ENCODE results near the gene PGAM5. TPM values are rescaled to one million over a fixed set of nuclear protein-coding genes. Genes with fewer than 3 reads are reported as not detected.
A peak's percentile ranks its signal among the peaks of the same experiment; 100 is the strongest.

Gene PGAM5
- 10 to 100 TPM; 32.5 to 35.1 TPM for total RNA-seq

- Mint-ChIP-seq H3K27ac (peak within 1 kb of the TSS; percentile 71), H3K36me3 (ENCODE audit: low read depth) (peaks cover 11% of the 10 kb centered on the region), H3K9me3 (no peaks in the 10 kb centered on the region), H3K4me1 (peaks cover 25% of the 10 kb centered on the region), H3K4me3 (peak within 1 kb of the TSS; percentile 82), H3K27me3 (no peaks in the 10 kb centered on the region)
- ChIA-PET CTCF (no interaction called here), POLR2A (interaction anchor here (1.2 to 2.2 kb wide), 5 partner anchors 8 to 275 kb away, joined by 3 to 12 read pairs (median 5); partner anchors contain the start of genes ANKLE2, GOLGA3 and ZNF26)
- peak; percentile 92 for DNase-seq
These were observed at the start of gene PGAM5 for GRCh38 chr12:132710405-132711079. Gene PGAM5 (plus strand): TSS chr12:132710842. CDS start chr12:132710877, 35 bp downstream.

DNA sequence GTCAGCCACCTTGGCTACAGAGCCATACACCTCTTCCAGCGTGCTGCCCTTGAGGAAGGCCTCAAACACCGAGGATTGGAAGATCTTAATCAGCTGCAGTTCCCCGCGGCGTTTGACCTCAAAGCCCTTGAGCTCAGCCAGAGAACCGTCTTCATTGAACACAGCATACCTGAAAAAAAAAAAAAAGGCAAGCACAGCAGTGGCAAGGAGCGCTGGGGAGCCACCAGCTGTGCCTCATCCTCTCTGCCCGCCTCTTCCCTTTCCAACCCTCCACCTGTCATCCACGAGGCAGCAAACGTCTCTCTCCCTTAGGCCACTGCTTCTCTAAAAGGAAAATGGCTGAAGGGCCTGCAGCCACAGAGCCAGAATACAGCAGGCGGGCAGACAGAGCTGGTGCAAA lies 49.6 kb upstream of the PGAM5 start:
- Mint-ChIP-seq H3K36me3 (ENCODE audit: low read depth) (peaks cover 87% of the 10 kb centered on the region), H3K4me1 (peaks cover 39% of the 10 kb centered on the region), H3K27ac (no peak overlapping the region), H3K9me3 (no peaks in the 10 kb centered on the region), H3K27me3 (no peaks in the 10 kb centered on the region), H3K4me3 (no peak overlapping the region)
- ChIA-PET CTCF (no interaction called here), POLR2A (no interaction called here)
- DNase-seq, result no peak

- Mint-ChIP-seq H3K27me3 (no peaks in the 10 kb centered on the region), H3K4me1 (peaks cover 39% of the 10 kb centered on the region), H3K9me3 (no peaks in the 10 kb centered on the region), H3K4me3 (no peak overlapping the region), H3K27ac (no peak overlapping the region), H3K36me3 (ENCODE audit: low read depth) (peaks cover 91% of the 10 kb centered on the region)
- ChIA-PET POLR2A (no interaction called here), CTCF (no interaction called here)
- no peak for DNase-seq
These were observed 48.7 kb upstream of the PGAM5 start for GRCh38 chr12:132661972-132662371.

DNA sequence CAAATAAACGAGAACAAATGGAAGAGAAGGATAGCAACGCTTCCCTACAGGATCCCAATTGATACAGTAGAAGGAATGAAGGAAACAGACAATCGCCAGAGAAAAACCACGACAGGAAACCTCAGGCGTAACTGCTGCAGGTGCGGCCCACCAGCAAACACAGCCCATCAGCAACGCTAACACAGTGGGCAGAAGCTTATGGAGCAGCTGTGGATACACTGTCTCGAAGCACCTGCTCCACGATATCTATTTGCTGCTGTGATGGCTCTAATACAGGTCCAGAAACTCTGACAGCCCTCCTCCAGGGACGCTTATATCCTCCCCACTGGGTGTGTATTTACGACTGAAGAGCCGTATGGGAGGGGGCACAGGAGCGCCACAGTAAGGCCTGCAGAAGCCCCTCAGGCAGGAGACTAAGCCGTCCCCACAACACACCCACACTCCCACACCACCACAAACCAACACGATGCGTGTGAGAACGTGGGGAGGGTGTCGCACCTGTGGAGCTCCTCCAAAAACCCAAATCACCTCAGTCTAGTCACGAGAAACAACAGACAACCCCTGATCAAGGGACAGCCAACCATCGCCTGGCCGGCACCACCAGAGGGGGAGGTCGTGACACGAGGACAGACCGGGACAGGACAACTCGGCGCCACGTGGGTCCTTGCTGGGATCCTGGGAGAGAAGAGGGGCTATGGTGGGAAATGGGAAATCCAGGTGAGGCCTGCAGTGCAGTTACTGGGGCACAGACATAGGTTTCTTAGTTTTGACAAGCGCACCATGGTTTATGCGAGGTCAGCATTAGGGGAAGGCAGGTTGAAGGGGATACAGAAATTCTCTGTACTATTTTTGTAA lies 47.5 kb upstream of the PGAM5 start:
- Mint-ChIP-seq H3K4me1 (peaks cover 39% of the 10 kb centered on the region), H3K27ac (peak overlapping the region; percentile 4), H3K4me3 (no peak overlapping the region), H3K9me3 (no peaks in the 10 kb centered on the region), H3K27me3 (no peaks in the 10 kb centered on the region), H3K36me3 (ENCODE audit: low read depth) (peaks cover 90% of the 10 kb centered on the region)
- CTCF ChIA-PET, result no interaction called here
- POLR2A ChIA-PET, result no interaction called here
- DNase-seq, result no peak

DNA sequence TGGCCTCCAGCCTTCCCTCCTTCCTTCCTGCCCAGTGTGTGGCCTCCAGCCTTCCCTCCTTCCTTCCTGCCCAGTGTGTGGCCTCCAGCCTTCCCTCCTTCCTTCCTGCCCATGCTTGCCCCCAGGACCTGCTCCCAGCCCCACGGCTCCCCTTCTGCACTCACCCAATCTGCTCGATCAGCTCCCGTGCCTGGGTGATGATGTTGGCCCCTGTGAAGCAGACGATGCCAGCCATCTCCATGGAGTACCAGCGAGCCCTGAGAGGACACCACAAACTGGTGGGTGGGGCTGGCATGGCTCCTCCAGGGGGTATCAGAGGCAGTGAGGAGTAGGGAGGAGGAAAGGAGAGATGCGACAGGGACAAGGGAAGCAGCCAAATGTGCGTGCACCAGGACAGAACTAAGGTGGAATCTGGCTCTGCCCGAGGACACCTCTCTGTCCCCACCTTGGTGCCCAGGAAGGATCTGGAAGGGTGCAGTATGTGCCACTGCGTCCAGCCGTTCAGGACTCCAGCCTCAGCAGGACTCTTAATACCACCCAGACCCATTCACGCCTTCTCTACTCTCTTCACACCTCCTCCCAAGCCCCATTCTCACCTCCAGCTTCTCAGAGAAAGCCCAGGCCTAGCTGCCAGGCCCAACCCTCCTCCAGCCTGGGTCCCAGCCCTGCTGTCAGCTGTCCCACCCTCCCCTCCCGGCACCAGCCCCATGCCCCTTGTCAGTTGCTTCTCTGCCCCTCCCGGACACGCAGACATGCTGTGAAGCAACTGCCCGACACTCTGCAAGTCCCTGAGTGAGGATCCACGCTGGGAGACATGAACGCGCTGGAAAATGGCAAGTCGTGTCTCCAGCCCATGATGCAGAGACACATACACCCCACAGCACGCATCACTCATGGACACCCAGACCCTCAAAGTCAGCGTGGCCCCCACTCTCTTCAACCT lies 46.2 kb upstream of the PGAM5 start:
- Mint-ChIP-seq H3K36me3 (ENCODE audit: low read depth) (peaks cover 90% of the 10 kb centered on the region), H3K4me3 (no peak overlapping the region), H3K4me1 (peaks cover 39% of the 10 kb centered on the region), H3K27ac (no peak overlapping the region), H3K9me3 (no peaks in the 10 kb centered on the region), H3K27me3 (no peaks in the 10 kb centered on the region)
- ChIA-PET CTCF (no interaction called here), POLR2A (no interaction called here)
- no peak for DNase-seq

- DNase-seq, result no peak
- ChIA-PET CTCF (no interaction called here), POLR2A (no interaction called here)
- Mint-ChIP-seq H3K9me3 (no peaks in the 10 kb centered on the region), H3K4me3 (no peak overlapping the region), H3K36me3 (ENCODE audit: low read depth) (peaks cover 89% of the 10 kb centered on the region), H3K27me3 (no peaks in the 10 kb centered on the region), H3K4me1 (peaks cover 35% of the 10 kb centered on the region), H3K27ac (no peak overlapping the region)
These were observed 45.5 kb upstream of the PGAM5 start for GRCh38 chr12:132665149-132665491.

- Mint-ChIP-seq H3K27ac (no peak overlapping the region), H3K4me1 (peaks cover 33% of the 10 kb centered on the region), H3K9me3 (no peaks in the 10 kb centered on the region), H3K4me3 (no peak overlapping the region), H3K27me3 (no peaks in the 10 kb centered on the region), H3K36me3 (ENCODE audit: low read depth) (peaks cover 87% of the 10 kb centered on the region)
- ChIA-PET POLR2A (no interaction called here), CTCF (interaction anchor here (0.7 kb wide), 1 partner anchor 49 kb away, joined by 3 read pairs; no protein-coding TSS in a partner anchor)
- no peak for DNase-seq
These were observed 44.8 kb upstream of the PGAM5 start for GRCh38 chr12:132665794-132666193.

DNA sequence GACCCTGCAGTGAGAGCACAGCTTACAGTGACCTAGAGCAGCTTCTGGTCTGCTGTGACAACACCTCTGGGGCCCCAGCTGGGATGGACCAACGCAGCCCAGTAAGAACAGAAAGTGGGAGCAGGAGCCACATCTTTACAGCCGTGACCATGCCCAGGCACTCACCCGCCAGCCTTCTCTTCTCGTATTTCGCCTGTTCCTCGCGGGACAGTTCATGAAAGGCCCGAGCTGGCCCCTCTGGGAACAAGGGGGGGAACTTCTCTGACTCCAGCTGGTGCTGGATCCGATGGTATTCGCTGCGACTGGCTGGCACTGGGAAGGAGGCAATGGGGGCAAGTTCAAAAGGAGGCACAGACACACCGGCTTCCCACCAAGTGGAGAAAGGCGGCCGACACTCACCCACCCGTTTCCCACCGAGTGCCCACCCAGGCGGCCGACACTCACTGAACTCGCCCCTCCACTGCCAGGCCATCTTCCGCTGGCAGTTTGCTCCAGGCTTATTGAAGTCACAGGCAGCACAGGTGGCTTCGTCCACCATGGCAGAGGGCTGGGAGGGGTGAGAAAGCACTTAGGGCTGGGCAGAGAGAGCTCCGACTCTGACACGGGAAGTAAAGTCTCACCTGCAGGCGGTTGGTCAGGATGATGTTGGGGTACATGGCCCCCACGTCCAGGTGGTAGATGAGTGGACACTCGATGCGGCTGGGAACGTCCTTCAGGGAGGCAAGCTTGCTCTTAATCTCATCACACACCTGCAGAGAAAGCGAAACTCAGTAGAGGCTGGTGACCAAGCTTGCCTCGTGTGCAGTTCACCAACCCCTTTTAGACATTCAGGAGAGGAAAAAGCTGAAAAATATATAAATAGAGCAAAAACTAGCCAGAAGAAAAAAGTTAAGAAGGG lies 42.2 kb upstream of the PGAM5 start:
- Mint-ChIP-seq H3K4me3 (no peak overlapping the region), H3K9me3 (no peaks in the 10 kb centered on the region), H3K27ac (no peak overlapping the region), H3K27me3 (no peaks in the 10 kb centered on the region), H3K36me3 (ENCODE audit: low read depth) (peaks cover 79% of the 10 kb centered on the region), H3K4me1 (peaks cover 24% of the 10 kb centered on the region)
- no peak for DNase-seq
- POLR2A ChIA-PET, result interaction anchor here (0.7 kb wide), 1 partner anchor 161 kb away, joined by 3 read pairs; no protein-coding TSS in a partner anchor
- CTCF ChIA-PET, result no interaction called here

DNA sequence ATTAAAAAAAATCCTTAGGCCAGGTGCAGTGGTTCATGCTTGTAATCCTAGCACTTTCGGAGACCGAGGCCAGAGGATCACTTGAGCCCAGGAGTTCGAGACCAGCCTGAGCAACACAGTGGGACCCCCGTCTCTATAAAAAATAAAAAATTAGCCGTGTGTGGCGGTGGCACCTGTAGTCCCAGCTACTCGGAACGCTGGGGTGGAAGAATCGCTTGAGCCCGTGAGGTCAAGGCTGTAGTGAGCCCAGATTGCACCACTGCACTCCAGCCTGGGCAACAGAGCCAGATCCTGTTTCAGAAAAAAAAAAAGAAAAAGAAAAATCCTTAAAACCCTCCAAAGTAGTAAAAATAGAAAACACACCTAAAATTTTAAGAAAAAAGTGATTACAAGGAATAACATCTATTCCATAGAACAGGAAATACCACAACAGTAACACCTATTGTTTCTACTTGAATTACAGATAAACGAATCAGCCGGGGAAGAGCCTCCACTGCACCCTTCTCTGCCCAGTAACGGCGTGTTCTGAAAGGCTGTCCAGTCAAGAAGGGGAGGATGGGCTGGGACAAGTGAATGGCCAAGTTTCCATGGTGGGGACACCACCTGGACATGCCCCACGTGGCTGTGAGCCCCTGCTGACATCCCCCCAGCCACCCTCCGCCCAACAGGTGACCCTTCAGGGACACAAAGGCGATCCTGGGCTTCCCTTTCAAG lies 41.3 kb upstream of the PGAM5 start:
- Mint-ChIP-seq H3K36me3 (ENCODE audit: low read depth) (peaks cover 82% of the 10 kb centered on the region), H3K27ac (no peak overlapping the region), H3K27me3 (no peaks in the 10 kb centered on the region), H3K4me3 (no peak overlapping the region), H3K4me1 (peaks cover 18% of the 10 kb centered on the region), H3K9me3 (no peaks in the 10 kb centered on the region)
- DNase-seq, result no peak
- CTCF ChIA-PET, result no interaction called here
- POLR2A ChIA-PET, result no interaction called here

GRCh38 chr12:132672116-132672515 lies 38.5 kb upstream of the PGAM5 start:
- Mint-ChIP-seq H3K9me3 (no peaks in the 10 kb centered on the region), H3K27ac (peak overlapping the region; percentile 84), H3K27me3 (no peaks in the 10 kb centered on the region), H3K36me3 (ENCODE audit: low read depth) (peaks cover 80% of the 10 kb centered on the region), H3K4me3 (no peak overlapping the region), H3K4me1 (peaks cover 16% of the 10 kb centered on the region)
- peak; percentile 57 for DNase-seq
- ChIA-PET CTCF (no interaction called here), POLR2A (interaction anchor here (0.9 kb wide), 1 partner anchor 13 kb away, joined by 3 read pairs; no protein-coding TSS in a partner anchor)

DNA sequence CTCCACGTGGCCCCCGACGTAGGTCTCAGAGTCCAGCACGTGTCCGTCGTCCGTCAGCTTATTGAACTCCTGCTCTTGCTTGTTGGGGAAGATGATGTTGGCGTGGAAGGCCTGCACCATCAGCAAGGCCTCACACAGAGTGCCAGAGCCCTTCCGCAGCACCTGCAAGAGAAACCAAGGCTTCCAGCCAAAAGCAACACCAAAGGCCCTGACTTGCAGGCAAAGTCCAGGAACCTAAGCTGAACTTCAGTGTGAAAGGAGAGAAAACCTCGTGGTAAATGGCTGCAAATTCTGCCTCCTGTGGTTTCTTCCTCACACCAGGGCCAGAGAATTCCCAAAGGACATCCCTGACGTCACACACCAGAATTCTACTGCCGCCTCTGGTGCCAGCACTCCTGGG lies 38.0 kb upstream of the PGAM5 start:
- peaks cover 16% of the 10 kb centered on the region for H3K4me1 Mint-ChIP-seq
- no peak for DNase-seq
- CTCF ChIA-PET, result no interaction called here
- H3K9me3 Mint-ChIP-seq, result no peaks in the 10 kb centered on the region
- no peak overlapping the region for H3K4me3 Mint-ChIP-seq
- POLR2A ChIA-PET, result interaction anchor here (0.9 kb wide), 1 partner anchor 14 kb away, joined by 3 read pairs; no protein-coding TSS in a partner anchor
- no peak overlapping the region for H3K27ac Mint-ChIP-seq
- H3K36me3 Mint-ChIP-seq (ENCODE audit: low read depth), result peaks cover 80% of the 10 kb centered on the region
- no peaks in the 10 kb centered on the region for H3K27me3 Mint-ChIP-seq

Measured in activated CD4-positive, alpha-beta memory T cell treated with anti-CD3 and anti-CD28 coated beads, Interleukin-2, amount 10 ng/mL, durations not matched to agents 7 days and 5 days (primary cell).